Naive B cell (primary cell): ENCODE results near the gene ZNF70. TPM values are rescaled to one million over a fixed set of nuclear protein-coding genes. Genes with fewer than 3 reads are reported as not detected.

Experiments used
- ATAC-seq, 2 donors: fragments of 150-1000 bp; cut with Tn5 transposase; 2 replicates each; pipeline ENCODE4 v1.10.0; 2021; ENCODE audit warnings: low read depth in 2 of 2, mild to moderate bottlenecking in 2 of 2, moderate library complexity in 2 of 2
- DNase-seq: peaks from one replicate; pipeline ENCODE4 v3.0.0; 2022
- H3K27ac Mint-ChIP-seq, 6 donors: one replicate each; pipeline ENCODE4 v1.8.0; 2020 to 2022; ENCODE audit warnings: mild to moderate bottlenecking in 6 of 6, mixed read lengths in 6 of 6, moderate library complexity in 5 of 6, inconsistent platforms in 2 of 6
- H3K27me3 Mint-ChIP-seq, 3 donors: one replicate each; pipeline ENCODE4 v1.8.0; 2021 to 2022; ENCODE audit warnings: mixed read lengths in 3 of 3, mild to moderate bottlenecking in 1 of 3
- H3K36me3 Mint-ChIP-seq, 2 donors: one replicate each; pipeline ENCODE4 v1.8.0; 2020 to 2022; ENCODE audit warnings: mixed read lengths in 2 of 2, inconsistent platforms in 1 of 2, mild to moderate bottlenecking in 1 of 2
- H3K4me1 Mint-ChIP-seq, 3 donors: one replicate each; pipeline ENCODE4 v1.8.0; 2020 to 2022; ENCODE audit warnings: mixed read lengths in 3 of 3, inconsistent platforms in 1 of 3, mild to moderate bottlenecking in 1 of 3, moderate library complexity in 1 of 3
- H3K4me3 Mint-ChIP-seq, 8 donors: one replicate each; pipeline ENCODE4 v1.8.0; 2020 to 2022; ENCODE audit warnings: mild to moderate bottlenecking in 8 of 8, mixed read lengths in 8 of 8, moderate library complexity in 8 of 8, inconsistent platforms in 2 of 8
- H3K9me3 Mint-ChIP-seq, 7 donors: one replicate each; pipeline ENCODE4 v1.8.0; 2020 to 2022; ENCODE audit warnings: mixed read lengths in 7 of 7, mild to moderate bottlenecking in 5 of 7, inconsistent platforms in 2 of 7, moderate library complexity in 1 of 7
- polyA plus RNA-seq, 6 donors: library from polyadenylated mRNA; unstranded; fragments of 300-500 nt; fragmentation: Illumina TruSeq; gene quantifications; one replicate each; pipeline ENCODE4 v1.2.3, GENCODE V29; 2021; ENCODE audit warnings: low read depth in 6 of 6

ZNF70 gene
- polyA plus RNA-seq, 6 donors from 2014 or later = 0.22 to 1.0 (median 0.47) TPM; not detected in 1

GRCh38 chr22:23784215-23784732, 33.4 kb upstream of the ZNF70 start:
- DNase-seq (no peak), ATAC-seq (no peak)

GRCh38 chr22:23783265-23784150, 32.6 kb upstream of the ZNF70 start:
- DNase-seq (no peak), ATAC-seq (no peak)
- Mint-ChIP-seq H3K4me3 (no peak overlapping the region), H3K4me1 (peaks cover 10 to 29% (median 17%) of the 10 kb centered on the region in 3 donors), H3K27ac (peak overlapping the region in 1 of 6 donors; percentile 59), H3K9me3 (no peaks in the 10 kb centered on the region), H3K27me3 (no peaks in the 10 kb centered on the region), H3K36me3 (peaks cover 0 to 7% of the 10 kb centered on the region in 2 donors)

More at GRCh38 chr22:23784215-23784732, 33.4 kb upstream of the ZNF70 start:
- Mint-ChIP-seq H3K4me3 (peak overlapping the region in 3 of 8 donors; percentile 26 to 71 (median 42)), H3K27ac (peak overlapping the region in 4 of 6 donors; percentile 7 to 71 (median 34)), H3K4me1 (peaks cover 12 to 36% (median 17%) of the 10 kb centered on the region in 3 donors), H3K9me3 (no peaks in the 10 kb centered on the region), H3K27me3 (no peaks in the 10 kb centered on the region), H3K36me3 (peaks cover under 1 to 7% of the 10 kb centered on the region in 2 donors)

- peaks cover 10 to 23% (median 17%) of the 10 kb centered on the region in 3 donors for H3K4me1 Mint-ChIP-seq
- H3K36me3 Mint-ChIP-seq = peaks cover 0 to 7% of the 10 kb centered on the region in 2 donors
- DNase-seq (no peak), ATAC-seq (no peak)
- no peaks in the 10 kb centered on the region for H3K27me3 Mint-ChIP-seq
- H3K9me3 Mint-ChIP-seq = no peaks in the 10 kb centered on the region
- H3K4me3 Mint-ChIP-seq = no peak overlapping the region
- H3K27ac Mint-ChIP-seq = no peak overlapping the region
Measured at GRCh38 chr22:23782703-23783102, 31.8 kb upstream of the ZNF70 start.

GRCh38 chr22:23782252-23782651, 31.3 kb upstream of the ZNF70 start:
- Mint-ChIP-seq H3K9me3 (no peaks in the 10 kb centered on the region), H3K27me3 (no peaks in the 10 kb centered on the region), H3K36me3 (peaks cover 0 to 7% of the 10 kb centered on the region in 2 donors), H3K4me3 (no peak overlapping the region), H3K27ac (no peak overlapping the region), H3K4me1 (peaks cover 10 to 19% (median 17%) of the 10 kb centered on the region in 3 donors)
- DNase-seq = no peak
- ATAC-seq = no peak

GRCh38 chr22:23781511-23782183, 30.7 kb upstream of the ZNF70 start:
- Mint-ChIP-seq H3K27me3 (no peaks in the 10 kb centered on the region), H3K36me3 (peaks cover 0 to 7% of the 10 kb centered on the region in 2 donors), H3K27ac (peak overlapping the region in 1 of 6 donors; percentile 57), H3K4me1 (peaks cover 9 to 18% (median 15%) of the 10 kb centered on the region in 3 donors), H3K4me3 (no peak overlapping the region), H3K9me3 (no peaks in the 10 kb centered on the region)
- DNase-seq (no peak), ATAC-seq (no peak)

- H3K27me3 Mint-ChIP-seq = no peaks in the 10 kb centered on the region
- H3K4me1 Mint-ChIP-seq = peaks cover 8 to 16% (median 13%) of the 10 kb centered on the region in 3 donors
- peaks cover 0 to 7% of the 10 kb centered on the region in 2 donors for H3K36me3 Mint-ChIP-seq
- ATAC-seq (no peak), DNase-seq (no peak)
- H3K9me3 Mint-ChIP-seq = no peaks in the 10 kb centered on the region
- peak overlapping the region in 1 of 8 donors; percentile 60 for H3K4me3 Mint-ChIP-seq
- H3K27ac Mint-ChIP-seq = no peak overlapping the region
Measured at GRCh38 chr22:23781065-23781464, 30.2 kb upstream of the ZNF70 start.

- Mint-ChIP-seq H3K27me3 (no peaks in the 10 kb centered on the region), H3K27ac (no peak overlapping the region), H3K9me3 (no peaks in the 10 kb centered on the region), H3K36me3 (peaks cover 0 to 7% of the 10 kb centered on the region in 2 donors), H3K4me1 (peaks cover 14 to 24% (median 21%) of the 10 kb centered on the region in 3 donors), H3K4me3 (no peak overlapping the region)
- no peak for DNase-seq
- no peak for ATAC-seq
Measured at GRCh38 chr22:23780146-23780748, 29.3 kb upstream of the ZNF70 start.

- Mint-ChIP-seq H3K4me1 (peaks cover 14 to 29% (median 23%) of the 10 kb centered on the region in 3 donors), H3K27ac (no peak overlapping the region), H3K27me3 (no peaks in the 10 kb centered on the region), H3K36me3 (peaks cover 0 to 7% of the 10 kb centered on the region in 2 donors), H3K4me3 (no peak overlapping the region), H3K9me3 (no peaks in the 10 kb centered on the region)
- ATAC-seq (no peak), DNase-seq (no peak)
Measured at GRCh38 chr22:23779731-23780130, 28.8 kb upstream of the ZNF70 start.

GRCh38 chr22:23779083-23779482, 28.2 kb upstream of the ZNF70 start:
- Mint-ChIP-seq H3K4me3 (no peak overlapping the region), H3K36me3 (peaks cover 0 to 7% of the 10 kb centered on the region in 2 donors), H3K27ac (no peak overlapping the region), H3K9me3 (no peaks in the 10 kb centered on the region), H3K4me1 (peaks cover 13 to 27% (median 19%) of the 10 kb centered on the region in 3 donors), H3K27me3 (no peaks in the 10 kb centered on the region)
- DNase-seq (no peak), ATAC-seq (no peak)

GRCh38 chr22:23778577-23778900, 27.6 kb upstream of the ZNF70 start:
- DNase-seq (no peak), ATAC-seq (no peak)
- Mint-ChIP-seq H3K27ac (no peak overlapping the region), H3K27me3 (no peaks in the 10 kb centered on the region), H3K36me3 (peaks cover 0 to 7% of the 10 kb centered on the region in 2 donors), H3K9me3 (no peaks in the 10 kb centered on the region), H3K4me1 (peaks cover 14 to 27% (median 21%) of the 10 kb centered on the region in 3 donors), H3K4me3 (peak overlapping the region in 1 of 8 donors; percentile 80)

- ATAC-seq (no peak), DNase-seq (no peak)
- Mint-ChIP-seq H3K4me1 (peaks cover 19 to 33% (median 27%) of the 10 kb centered on the region in 3 donors), H3K27ac (no peak overlapping the region), H3K4me3 (no peak overlapping the region), H3K36me3 (peaks cover 0 to 7% of the 10 kb centered on the region in 2 donors), H3K9me3 (no peaks in the 10 kb centered on the region), H3K27me3 (no peaks in the 10 kb centered on the region)
Measured at GRCh38 chr22:23777776-23778576, 27.1 kb upstream of the ZNF70 start.

- Mint-ChIP-seq H3K36me3 (peaks cover 0 to 7% of the 10 kb centered on the region in 2 donors), H3K27ac (peak overlapping the region in 2 of 6 donors; percentile 32 to 77), H3K4me3 (no peak overlapping the region), H3K27me3 (no peaks in the 10 kb centered on the region), H3K4me1 (peaks cover 26 to 50% (median 42%) of the 10 kb centered on the region in 3 donors), H3K9me3 (no peaks in the 10 kb centered on the region)
- ATAC-seq = no peak
- no peak for DNase-seq
Measured at GRCh38 chr22:23775779-23776375, 25.0 kb upstream of the ZNF70 start.
